Endometrial microvascular endothelial cells (primary cell): ENCODE data around the gene HIVEP3. TPM values are rescaled to one million over a fixed set of nuclear protein-coding genes. Genes with fewer than 3 reads are reported as not detected.
"Not testable (repeated sequence)": the region's sequence is repeated elsewhere in the genome, so short reads cannot be mapped to it uniquely, and the experiment has no call there.

Experiments used
- in situ Hi-C: cut with HindIII; loops from 2 replicates; pipeline ENCODE4 v1.10.0; 2017; ENCODE audit warnings: low sequenced_read_pairs, low pct_unique_long_range_greater_than_20kb; ENCODE audit errors: inconsistent ontology term
- total RNA-seq: library from RNA; depleted of rRNA; stranded (reverse); fragments of >200 nt; gene quantifications from one replicate; pipeline ENCODE4 v1.2.3, GENCODE V29; 2015; ENCODE audit errors: inconsistent ontology term

Gene HIVEP3
- total RNA-seq, 1 donor from 2014 or later, result 4.4 TPM

GRCh38 chr1:41560931-41561330, 357.8 kb downstream of the HIVEP3 start:
- in situ Hi-C loops, result no loop called here

GRCh38 chr1:41560496-41560895, 358.2 kb downstream of the HIVEP3 start:
- in situ Hi-C loops, result no loop called here

- in situ Hi-C loops, result no loop called here
Measured at GRCh38 chr1:41559331-41559730, 359.4 kb downstream of the HIVEP3 start.

GRCh38 chr1:41558761-41559171, 360.0 kb downstream of the HIVEP3 start:
- in situ Hi-C loops, result no loop called here

- in situ Hi-C loops, result no loop called here
Measured at GRCh38 chr1:41557751-41558455, 360.8 kb downstream of the HIVEP3 start.

- in situ Hi-C loops, result not testable (repeated sequence)
Measured at GRCh38 chr1:41554746-41555145, 364.0 kb downstream of the HIVEP3 start.

- in situ Hi-C loops, result no loop called here
Measured at GRCh38 chr1:41547781-41548560, 370.8 kb downstream of the HIVEP3 start.

- in situ Hi-C loops, result no loop called here
Measured at GRCh38 chr1:41547336-41547735, 371.4 kb downstream of the HIVEP3 start.

- in situ Hi-C loops, result no loop called here
Measured at GRCh38 chr1:41546833-41547135, 371.9 kb downstream of the HIVEP3 start.

GRCh38 chr1:41545996-41546832, 372.5 kb downstream of the HIVEP3 start:
- in situ Hi-C loops, result no loop called here

- in situ Hi-C loops, result no loop called here
Measured at GRCh38 chr1:41542196-41542930, 376.4 kb downstream of the HIVEP3 start.

GRCh38 chr1:41541592-41541952, 377.1 kb downstream of the HIVEP3 start:
- in situ Hi-C loops, result no loop called here

GRCh38 chr1:41540886-41541591, 377.7 kb downstream of the HIVEP3 start:
- in situ Hi-C loops, result no loop called here

- in situ Hi-C loops, result no loop called here
Measured at GRCh38 chr1:41539999-41540398, 378.7 kb downstream of the HIVEP3 start.

- in situ Hi-C loops, result no loop called here
Measured at GRCh38 chr1:41539418-41539805, 379.3 kb downstream of the HIVEP3 start.

GRCh38 chr1:41538741-41539417, 379.8 kb downstream of the HIVEP3 start:
- in situ Hi-C loops, result no loop called here

GRCh38 chr1:41537788-41538351, 380.9 kb downstream of the HIVEP3 start:
- in situ Hi-C loops, result no loop called here

- in situ Hi-C loops, result no loop called here
Measured at GRCh38 chr1:41537251-41537650, 381.5 kb downstream of the HIVEP3 start.
